ENCODE data around the gene BAIAP2L1.

Gene BAIAP2L1

DNA sequence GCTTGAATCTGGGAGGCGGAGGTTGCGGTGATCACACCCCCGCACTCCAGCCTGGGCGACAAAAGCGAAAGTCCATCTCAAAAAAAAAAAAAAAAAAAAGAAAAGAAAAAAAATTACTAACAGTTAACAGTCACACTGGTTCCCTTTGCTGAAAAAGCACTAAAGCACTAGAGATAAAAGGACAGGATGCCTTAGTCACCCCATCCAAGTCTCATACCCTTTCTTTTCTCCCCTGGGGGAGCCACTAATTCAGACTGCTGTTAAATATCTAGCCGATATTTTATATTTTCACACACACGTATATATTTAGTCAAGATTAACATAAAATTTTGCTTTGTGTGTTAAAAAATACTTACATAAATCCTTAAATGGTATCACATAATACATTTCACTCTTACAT is 25.2 kb downstream of the BAIAP2L1 start:
- TF ChIP-seq, protein P1, sequence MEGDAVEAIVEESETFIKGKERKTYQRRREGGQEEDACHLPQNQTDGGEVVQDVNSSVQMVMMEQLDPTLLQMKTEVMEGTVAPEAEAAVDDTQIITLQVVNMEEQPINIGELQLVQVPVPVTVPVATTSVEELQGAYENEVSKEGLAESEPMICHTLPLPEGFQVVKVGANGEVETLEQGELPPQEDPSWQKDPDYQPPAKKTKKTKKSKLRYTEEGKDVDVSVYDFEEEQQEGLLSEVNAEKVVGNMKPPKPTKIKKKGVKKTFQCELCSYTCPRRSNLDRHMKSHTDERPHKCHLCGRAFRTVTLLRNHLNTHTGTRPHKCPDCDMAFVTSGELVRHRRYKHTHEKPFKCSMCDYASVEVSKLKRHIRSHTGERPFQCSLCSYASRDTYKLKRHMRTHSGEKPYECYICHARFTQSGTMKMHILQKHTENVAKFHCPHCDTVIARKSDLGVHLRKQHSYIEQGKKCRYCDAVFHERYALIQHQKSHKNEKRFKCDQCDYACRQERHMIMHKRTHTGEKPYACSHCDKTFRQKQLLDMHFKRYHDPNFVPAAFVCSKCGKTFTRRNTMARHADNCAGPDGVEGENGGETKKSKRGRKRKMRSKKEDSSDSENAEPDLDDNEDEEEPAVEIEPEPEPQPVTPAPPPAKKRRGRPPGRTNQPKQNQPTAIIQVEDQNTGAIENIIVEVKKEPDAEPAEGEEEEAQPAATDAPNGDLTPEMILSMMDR (conservative IDR thresholded peaks at IDR 0.05; ENCODE audit: low read depth, low read length), result no peak
- DNase-seq (ENCODE audit: low read depth), result no peak

DNA sequence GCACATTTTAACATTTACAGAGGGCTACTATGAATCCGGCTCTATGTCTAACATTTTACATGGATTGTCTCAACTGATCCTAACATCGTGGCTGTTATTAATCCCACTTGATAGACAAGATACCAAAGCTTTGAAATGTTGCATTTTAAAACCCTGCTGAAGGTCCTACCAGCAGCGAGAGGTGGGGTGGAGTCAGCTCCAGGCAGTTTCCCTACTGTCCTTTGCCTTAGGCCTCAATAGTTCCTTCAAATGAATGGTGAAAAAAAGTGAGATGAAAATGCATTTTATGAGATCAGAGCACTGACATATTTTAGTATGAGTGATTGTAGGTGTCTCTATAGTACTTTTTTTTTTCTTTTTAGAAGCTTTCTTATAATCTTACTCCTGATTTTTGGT is 26.6 kb downstream of the BAIAP2L1 start:
- no peak overlapping the region for H3K4me3 ChIP-seq (ENCODE audit: low read length)
- TF ChIP-seq, protein P1 (conservative IDR thresholded peaks at IDR 0.05; ENCODE audit: low read depth, low read length), result no peak
- no peak for DNase-seq (ENCODE audit: low read depth)

More for the DNA sequence above, 25.2 kb downstream of the BAIAP2L1 start:
- no peak overlapping the region for H3K4me3 ChIP-seq (ENCODE audit: low read length)

DNA sequence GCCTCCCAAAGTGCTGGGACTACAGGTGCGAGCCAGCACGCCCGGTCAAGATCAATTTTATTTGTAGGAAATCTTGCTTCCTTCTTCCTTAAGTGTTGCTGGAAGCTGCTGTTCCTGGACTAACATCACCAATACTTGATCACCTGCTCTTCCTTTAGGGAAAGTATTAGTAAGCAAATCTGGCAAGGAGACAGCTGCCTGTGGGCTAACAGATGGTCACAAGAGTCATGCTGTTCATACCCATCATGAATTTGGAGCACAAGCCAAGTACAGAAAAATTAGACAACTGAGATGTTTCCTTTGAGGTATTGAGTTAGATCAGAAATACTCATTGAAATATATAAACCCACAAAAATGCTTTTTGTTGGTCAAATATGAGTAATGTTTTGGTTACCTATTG is 27.9 kb downstream of the BAIAP2L1 start:
- no peak for DNase-seq (ENCODE audit: low read depth)
- TF ChIP-seq, protein P1 (conservative IDR thresholded peaks at IDR 0.05; ENCODE audit: low read depth, low read length), result no peak
- no peak overlapping the region for H3K4me3 ChIP-seq (ENCODE audit: low read length)

DNA sequence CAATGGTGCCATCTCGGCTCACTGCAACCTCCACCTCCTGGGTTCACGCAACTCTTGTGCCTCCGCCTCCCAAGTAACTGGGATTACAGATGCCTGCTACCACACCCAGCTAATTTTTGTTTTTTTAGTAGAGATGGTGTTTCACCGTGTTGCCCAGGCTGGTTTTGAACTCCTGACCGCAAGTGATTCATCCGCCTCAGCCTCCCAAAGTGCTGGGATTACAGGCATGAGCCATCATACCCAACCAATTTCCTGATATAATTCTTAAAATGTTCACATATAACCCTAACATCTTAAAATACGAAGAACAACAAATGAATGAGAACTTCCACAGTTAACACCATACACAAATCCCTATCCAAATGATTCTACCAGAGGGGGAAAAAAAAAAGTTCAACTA is 31.2 kb downstream of the BAIAP2L1 start:
- TF ChIP-seq, protein P1 (conservative IDR thresholded peaks at IDR 0.05; ENCODE audit: low read depth, low read length), result no peak
- no peak overlapping the region for H3K4me3 ChIP-seq (ENCODE audit: low read length)
- no peak for DNase-seq (ENCODE audit: low read depth)

DNA sequence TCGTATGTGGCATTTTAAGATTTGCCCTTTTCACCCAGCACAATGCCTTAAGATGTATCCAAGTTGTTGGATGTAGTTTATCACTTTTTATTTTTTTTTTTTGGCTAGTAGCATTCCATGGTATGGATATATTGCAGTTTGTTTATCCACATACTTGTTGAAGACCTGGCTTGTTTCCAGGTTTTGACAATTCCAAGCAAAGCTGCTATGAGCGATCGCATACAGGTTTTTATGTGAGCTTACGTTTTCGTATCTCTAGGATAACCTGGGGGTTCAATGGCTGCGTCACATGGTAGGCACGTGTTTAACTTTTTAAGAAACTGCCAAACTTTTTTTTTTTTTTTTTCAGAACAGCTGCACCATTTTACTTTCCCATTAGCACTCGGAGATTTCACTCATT is 32.2 kb downstream of the BAIAP2L1 start:
- no peak for DNase-seq (ENCODE audit: low read depth)
- H3K4me3 ChIP-seq (ENCODE audit: low read length), result no peak overlapping the region
- TF ChIP-seq, protein P1 (conservative IDR thresholded peaks at IDR 0.05; ENCODE audit: low read depth, low read length), result no peak

DNA sequence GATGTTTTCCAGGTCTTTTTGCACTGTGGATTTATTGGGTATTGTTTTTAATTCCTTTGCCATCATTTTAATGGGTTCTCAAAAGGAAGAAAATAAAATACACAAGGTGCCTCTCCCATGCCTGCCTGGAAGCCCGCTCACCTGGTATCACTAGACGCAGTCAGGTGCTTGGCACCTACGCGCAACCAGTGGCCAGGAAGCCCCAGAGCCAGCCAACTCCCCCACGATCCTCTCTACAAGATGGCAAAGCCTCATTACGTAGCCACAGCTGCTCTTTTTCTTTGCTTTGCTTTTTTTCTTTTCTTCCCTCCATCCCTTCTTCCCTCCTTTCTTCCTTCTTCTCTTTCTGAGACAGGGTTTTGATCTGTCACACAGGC is 34.3 kb downstream of the BAIAP2L1 start:
- TF ChIP-seq, protein P1 (conservative IDR thresholded peaks at IDR 0.05; ENCODE audit: low read depth, low read length), result no peak
- DNase-seq (ENCODE audit: low read depth), result no peak
- H3K4me3 ChIP-seq (ENCODE audit: low read length), result no peak overlapping the region

DNA sequence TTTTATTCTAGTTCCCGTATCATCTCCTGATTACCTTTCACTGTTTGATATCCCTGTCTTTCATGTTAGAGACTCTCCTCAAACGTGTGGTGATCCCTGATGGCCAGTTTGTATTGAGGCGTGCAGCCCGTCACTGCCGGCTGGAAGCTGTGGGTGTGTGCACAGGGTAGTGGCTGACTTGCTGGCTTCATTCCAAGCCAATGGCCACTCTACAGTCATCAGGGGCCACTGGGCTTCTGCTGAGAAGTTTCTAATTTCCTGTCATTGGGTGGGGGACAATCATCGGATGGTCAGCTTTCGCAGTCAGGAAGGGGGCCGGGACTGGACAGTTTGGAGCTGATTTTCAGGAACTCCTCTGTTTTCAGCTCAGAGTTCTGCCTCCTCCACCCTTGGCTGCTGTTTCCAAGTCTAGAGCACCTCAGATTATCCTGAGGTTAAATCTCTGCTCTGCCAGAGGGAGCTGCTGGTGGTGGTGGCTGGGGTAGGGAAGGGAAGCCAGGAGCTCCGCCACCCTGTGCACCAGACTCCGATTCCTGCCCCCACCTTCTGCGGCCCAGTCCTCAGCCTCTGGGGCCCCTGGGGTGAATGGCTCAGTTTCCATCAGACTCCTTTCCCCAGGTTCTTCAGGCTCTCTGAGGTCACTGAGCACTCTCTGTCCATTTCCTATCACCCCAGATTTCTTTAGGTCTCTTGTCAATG is 34.9 kb downstream of the BAIAP2L1 start:
- H3K4me3 ChIP-seq (ENCODE audit: low read length), result no peak overlapping the region
- TF ChIP-seq, protein P1 (conservative IDR thresholded peaks at IDR 0.05; ENCODE audit: low read depth, low read length), result no peak
- no peak for DNase-seq (ENCODE audit: low read depth)
